Measurements from ENCODE around the gene EVI5L. TPM values are rescaled to one million over a fixed set of nuclear protein-coding genes. Genes with fewer than 3 reads are reported as not detected.

EVI5L gene
- total and polyA plus RNA-seq, 4 donors, result 1.4 to 5.0 (median 4.4) TPM

DNA sequence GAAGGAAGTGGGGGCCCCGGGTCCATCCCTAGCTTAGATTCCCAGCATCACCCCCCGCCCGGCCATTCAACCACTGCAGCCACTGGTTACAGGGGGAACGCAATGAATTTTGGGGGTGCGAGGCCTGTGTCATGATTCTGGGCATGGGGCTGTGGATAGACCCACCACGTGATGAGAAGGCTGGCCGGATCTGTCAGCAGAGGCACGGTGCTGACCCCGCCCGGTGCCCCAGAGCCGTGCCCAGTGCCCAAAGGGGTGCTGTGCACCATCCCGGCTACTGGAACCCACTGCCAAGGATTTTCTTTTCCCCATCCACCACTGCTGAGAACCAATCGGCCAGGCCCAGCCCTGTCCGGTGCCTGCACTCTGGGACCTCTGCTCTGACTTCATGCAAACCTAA is 39.6 kb upstream of the EVI5L start:
- DNase-seq (ENCODE audit: low spot score), result no peak
- H3K4me1 ChIP-seq (ENCODE audit: control insufficient read depth in 4 of 4, insufficient read depth in 4 of 4, low read length in 3 of 4), result peaks cover 0 to 5% (median 2%) of the 10 kb centered on the region in 4 donors
- H3K36me3 ChIP-seq (ENCODE audit: control insufficient read depth in 4 of 4, insufficient read depth in 3 of 4, low read depth in 1 of 4, low read length in 3 of 4), result peaks cover 0 to 1% (median 0%) of the 10 kb centered on the region in 4 donors
- H3K27me3 ChIP-seq (ENCODE audit: control insufficient read depth in 4 of 4, insufficient read depth in 4 of 4, low read length in 3 of 4), result peaks cover 0 to 2% (median 2%) of the 10 kb centered on the region in 4 donors
- no peak overlapping the region for H3K4me3 ChIP-seq (ENCODE audit: low read depth in 1 of 3, low read length in 3 of 3)
- WGBS, result 86% methylated on average over 14 of the region's 14 CpGs
- H3K27ac ChIP-seq (ENCODE audit: low read depth in 1 of 2, low read length in 2 of 2), result no peak overlapping the region
- TF ChIP-seq, protein P1, sequence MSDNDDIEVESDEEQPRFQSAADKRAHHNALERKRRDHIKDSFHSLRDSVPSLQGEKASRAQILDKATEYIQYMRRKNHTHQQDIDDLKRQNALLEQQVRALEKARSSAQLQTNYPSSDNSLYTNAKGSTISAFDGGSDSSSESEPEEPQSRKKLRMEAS (IDR thresholded peaks at IDR 0.05), result no peak
- TF ChIP-seq RAD21 (IDR thresholded peaks at IDR 0.05) (no peak), GABPA (IDR thresholded peaks at IDR 0.05 in 1 of 2, conservative IDR thresholded peaks at IDR 0.05 in 1 of 2) (no peak), EGR1 (IDR thresholded peaks at IDR 0.05; ENCODE audit: low read depth in 2 of 2) (no peak), FOXA2 (IDR thresholded peaks at IDR 0.05) (no peak), JUND (IDR thresholded peaks at IDR 0.05) (no peak), TAF1 (conservative IDR thresholded peaks at IDR 0.05) (no peak), HNF4G (IDR thresholded peaks at IDR 0.05) (no peak), FOXA1 (IDR thresholded peaks at IDR 0.05) (no peak), YY1 (IDR thresholded peaks at IDR 0.05) (no peak), RXRA (IDR thresholded peaks at IDR 0.05) (no peak)
- TF ChIP-seq, protein P2, sequence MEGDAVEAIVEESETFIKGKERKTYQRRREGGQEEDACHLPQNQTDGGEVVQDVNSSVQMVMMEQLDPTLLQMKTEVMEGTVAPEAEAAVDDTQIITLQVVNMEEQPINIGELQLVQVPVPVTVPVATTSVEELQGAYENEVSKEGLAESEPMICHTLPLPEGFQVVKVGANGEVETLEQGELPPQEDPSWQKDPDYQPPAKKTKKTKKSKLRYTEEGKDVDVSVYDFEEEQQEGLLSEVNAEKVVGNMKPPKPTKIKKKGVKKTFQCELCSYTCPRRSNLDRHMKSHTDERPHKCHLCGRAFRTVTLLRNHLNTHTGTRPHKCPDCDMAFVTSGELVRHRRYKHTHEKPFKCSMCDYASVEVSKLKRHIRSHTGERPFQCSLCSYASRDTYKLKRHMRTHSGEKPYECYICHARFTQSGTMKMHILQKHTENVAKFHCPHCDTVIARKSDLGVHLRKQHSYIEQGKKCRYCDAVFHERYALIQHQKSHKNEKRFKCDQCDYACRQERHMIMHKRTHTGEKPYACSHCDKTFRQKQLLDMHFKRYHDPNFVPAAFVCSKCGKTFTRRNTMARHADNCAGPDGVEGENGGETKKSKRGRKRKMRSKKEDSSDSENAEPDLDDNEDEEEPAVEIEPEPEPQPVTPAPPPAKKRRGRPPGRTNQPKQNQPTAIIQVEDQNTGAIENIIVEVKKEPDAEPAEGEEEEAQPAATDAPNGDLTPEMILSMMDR (IDR thresholded peaks at IDR 0.05; ENCODE audit: low read depth, low read length, missing input control), result no peak
- TF ChIP-seq, protein P3, sequence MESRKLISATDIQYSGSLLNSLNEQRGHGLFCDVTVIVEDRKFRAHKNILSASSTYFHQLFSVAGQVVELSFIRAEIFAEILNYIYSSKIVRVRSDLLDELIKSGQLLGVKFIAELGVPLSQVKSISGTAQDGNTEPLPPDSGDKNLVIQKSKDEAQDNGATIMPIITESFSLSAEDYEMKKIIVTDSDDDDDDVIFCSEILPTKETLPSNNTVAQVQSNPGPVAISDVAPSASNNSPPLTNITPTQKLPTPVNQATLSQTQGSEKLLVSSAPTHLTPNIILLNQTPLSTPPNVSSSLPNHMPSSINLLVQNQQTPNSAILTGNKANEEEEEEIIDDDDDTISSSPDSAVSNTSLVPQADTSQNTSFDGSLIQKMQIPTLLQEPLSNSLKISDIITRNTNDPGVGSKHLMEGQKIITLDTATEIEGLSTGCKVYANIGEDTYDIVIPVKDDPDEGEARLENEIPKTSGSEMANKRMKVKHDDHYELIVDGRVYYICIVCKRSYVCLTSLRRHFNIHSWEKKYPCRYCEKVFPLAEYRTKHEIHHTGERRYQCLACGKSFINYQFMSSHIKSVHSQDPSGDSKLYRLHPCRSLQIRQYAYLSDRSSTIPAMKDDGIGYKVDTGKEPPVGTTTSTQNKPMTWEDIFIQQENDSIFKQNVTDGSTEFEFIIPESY (IDR thresholded peaks at IDR 0.05), result no peak
- TF ChIP-seq, protein P4, sequence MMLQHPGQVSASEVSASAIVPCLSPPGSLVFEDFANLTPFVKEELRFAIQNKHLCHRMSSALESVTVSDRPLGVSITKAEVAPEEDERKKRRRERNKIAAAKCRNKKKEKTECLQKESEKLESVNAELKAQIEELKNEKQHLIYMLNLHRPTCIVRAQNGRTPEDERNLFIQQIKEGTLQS (IDR thresholded peaks at IDR 0.05), result no peak
- no peaks in the 10 kb centered on the region for H3K9me3 ChIP-seq (ENCODE audit: control insufficient read depth in 4 of 4, low read length in 3 of 4)
- no peak overlapping the region for H3K9ac ChIP-seq (ENCODE audit: low read depth in 1 of 2, low read length in 2 of 2)

DNA sequence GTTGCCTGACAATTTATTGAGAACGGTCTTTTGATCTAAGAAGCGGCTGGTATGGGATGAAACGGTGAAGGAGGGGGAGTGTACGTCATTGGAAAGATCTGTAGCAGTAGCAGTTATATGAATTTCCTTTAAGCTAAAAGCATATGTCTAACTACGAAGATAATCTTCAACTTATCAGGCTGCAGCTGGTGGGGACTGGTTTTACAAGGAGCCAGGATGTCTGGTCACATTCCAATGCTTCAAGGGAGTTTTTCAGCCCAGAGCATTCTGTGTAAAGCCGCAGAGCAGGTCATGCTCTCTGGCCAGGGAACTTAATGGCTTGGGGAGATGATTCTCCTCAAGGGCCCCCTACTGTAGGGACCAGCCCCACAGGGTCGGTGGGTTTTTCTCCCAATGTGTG is 37.7 kb upstream of the EVI5L start:
- peaks cover 0 to 2% (median 2%) of the 10 kb centered on the region in 4 donors for H3K27me3 ChIP-seq (ENCODE audit: control insufficient read depth in 4 of 4, insufficient read depth in 4 of 4, low read length in 3 of 4)

More for the DNA sequence above, 37.7 kb upstream of the EVI5L start:
- Histone ChIP-seq H3K36me3 (ENCODE audit: control insufficient read depth in 4 of 4, insufficient read depth in 3 of 4, low read depth in 1 of 4, low read length in 3 of 4) (no peaks in the 10 kb centered on the region), H3K9me3 (ENCODE audit: control insufficient read depth in 4 of 4, low read length in 3 of 4) (no peaks in the 10 kb centered on the region), H3K4me1 (ENCODE audit: control insufficient read depth in 4 of 4, insufficient read depth in 4 of 4, low read length in 3 of 4) (peaks cover 0 to 5% (median 2%) of the 10 kb centered on the region in 4 donors), H3K27ac (ENCODE audit: low read depth in 1 of 2, low read length in 2 of 2) (no peak overlapping the region), H3K4me3 (ENCODE audit: low read depth in 1 of 3, low read length in 3 of 3) (no peak overlapping the region), H3K9ac (ENCODE audit: low read depth in 1 of 2, low read length in 2 of 2) (no peak overlapping the region)
- TF ChIP-seq GABPA (IDR thresholded peaks at IDR 0.05 in 1 of 2, conservative IDR thresholded peaks at IDR 0.05 in 1 of 2), result no peak
- no peak for TF ChIP-seq HNF4A (conservative IDR thresholded peaks at IDR 0.05)
- no peak for TF ChIP-seq EGR1 (IDR thresholded peaks at IDR 0.05; ENCODE audit: low read depth in 2 of 2)
- TF ChIP-seq NR2F2 (IDR thresholded peaks at IDR 0.05), result no peak
- TF ChIP-seq, protein P4 (IDR thresholded peaks at IDR 0.05), result no peak
- TF ChIP-seq, protein P2 (IDR thresholded peaks at IDR 0.05; ENCODE audit: low read depth, low read length, missing input control), result no peak
- TF ChIP-seq RXRA (IDR thresholded peaks at IDR 0.05), result no peak
- TF ChIP-seq, protein P5, sequence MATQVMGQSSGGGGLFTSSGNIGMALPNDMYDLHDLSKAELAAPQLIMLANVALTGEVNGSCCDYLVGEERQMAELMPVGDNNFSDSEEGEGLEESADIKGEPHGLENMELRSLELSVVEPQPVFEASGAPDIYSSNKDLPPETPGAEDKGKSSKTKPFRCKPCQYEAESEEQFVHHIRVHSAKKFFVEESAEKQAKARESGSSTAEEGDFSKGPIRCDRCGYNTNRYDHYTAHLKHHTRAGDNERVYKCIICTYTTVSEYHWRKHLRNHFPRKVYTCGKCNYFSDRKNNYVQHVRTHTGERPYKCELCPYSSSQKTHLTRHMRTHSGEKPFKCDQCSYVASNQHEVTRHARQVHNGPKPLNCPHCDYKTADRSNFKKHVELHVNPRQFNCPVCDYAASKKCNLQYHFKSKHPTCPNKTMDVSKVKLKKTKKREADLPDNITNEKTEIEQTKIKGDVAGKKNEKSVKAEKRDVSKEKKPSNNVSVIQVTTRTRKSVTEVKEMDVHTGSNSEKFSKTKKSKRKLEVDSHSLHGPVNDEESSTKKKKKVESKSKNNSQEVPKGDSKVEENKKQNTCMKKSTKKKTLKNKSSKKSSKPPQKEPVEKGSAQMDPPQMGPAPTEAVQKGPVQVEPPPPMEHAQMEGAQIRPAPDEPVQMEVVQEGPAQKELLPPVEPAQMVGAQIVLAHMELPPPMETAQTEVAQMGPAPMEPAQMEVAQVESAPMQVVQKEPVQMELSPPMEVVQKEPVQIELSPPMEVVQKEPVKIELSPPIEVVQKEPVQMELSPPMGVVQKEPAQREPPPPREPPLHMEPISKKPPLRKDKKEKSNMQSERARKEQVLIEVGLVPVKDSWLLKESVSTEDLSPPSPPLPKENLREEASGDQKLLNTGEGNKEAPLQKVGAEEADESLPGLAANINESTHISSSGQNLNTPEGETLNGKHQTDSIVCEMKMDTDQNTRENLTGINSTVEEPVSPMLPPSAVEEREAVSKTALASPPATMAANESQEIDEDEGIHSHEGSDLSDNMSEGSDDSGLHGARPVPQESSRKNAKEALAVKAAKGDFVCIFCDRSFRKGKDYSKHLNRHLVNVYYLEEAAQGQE (IDR thresholded peaks at IDR 0.05), result no peak
- TF ChIP-seq FOXA2 (IDR thresholded peaks at IDR 0.05), result no peak
- TF ChIP-seq, protein P3 (IDR thresholded peaks at IDR 0.05), result no peak
- DNase-seq (ENCODE audit: low spot score), result no peak
- WGBS, result 64% methylated on average over 7 of the region's 7 CpGs
